B cell (primary cell): ENCODE measurements around the gene CLEC4M. TPM values are rescaled to one million over a fixed set of nuclear protein-coding genes. Genes with fewer than 3 reads are reported as not detected.

Source experiments
- ATAC-seq: fragments of 200-7000 bp; cut with Tn5 transposase; one replicate; pipeline ENCODE4 v1.10.0; 2021; ENCODE audit warnings: low read depth, mild to moderate bottlenecking, moderate number of reproducible peaks, moderate library complexity
- CTCF ChIA-PET: fragments of 350-600 bp; sonication (Branson Sonifier 250); formaldehyde crosslinking; loops from one replicate; lab custom pipeline; 2021; ENCODE audit warnings: antibody characterized with exemption, inconsistent platforms; lab: Charles Lee
- POLR2A ChIA-PET: fragments of 350-600 bp; sonication (Branson Sonifier 250); formaldehyde crosslinking; loops from one replicate; lab custom pipeline; 2021; ENCODE audit warnings: antibody characterized with exemption; lab: Charles Lee
- DNase-seq: peaks from one replicate; pipeline ENCODE4 v3.0.0; 2013
- H2AFZ ChIP-seq: 2 replicates; pipeline ENCODE4 v1.6.1; 2012; ENCODE audit warnings: mild to moderate bottlenecking, low read depth, low read length; ENCODE audit not compliant: insufficient read depth, poor library complexity, severe bottlenecking
- H3K27ac ChIP-seq, 2 donors: 1 replicate in 1 of 2; 2 replicates in 1 of 2; pipeline ENCODE4 v1.5.1; 2012 to 2013; ENCODE audit warnings: low read length in 2 of 2, mild to moderate bottlenecking in 2 of 2, moderate library complexity in 1 of 2
- H3K27me3 ChIP-seq, 4 experiments: fragments of 200-600 bp in 1 of 4; sonication (generic) in 1 of 4; replicated peaks in 1 of 4; 1 replicate in 2 of 4; 2 replicates in 2 of 4; pipeline versions ENCODE4 v1.6.1 to v1.7.0; 2013 to 2016; ENCODE audit warnings: low read length in 3 of 4, mild to moderate bottlenecking in 2 of 4, mixed read lengths in 1 of 4, moderate library complexity in 1 of 4; ENCODE audit not compliant: insufficient read depth in 4 of 4, control insufficient read depth in 3 of 4; ENCODE audit errors: control extremely low read depth in 1 of 4
- H3K36me3 ChIP-seq, 2 experiments: replicated peaks in 1 of 2; 1 replicate in 1 of 2; 2 replicates in 1 of 2; pipeline versions ENCODE4 v1.6.1 to v1.7.1; 2013; ENCODE audit warnings: low read length in 1 of 2; ENCODE audit not compliant: insufficient read depth in 2 of 2, control insufficient read depth in 1 of 2; ENCODE audit errors: control extremely low read depth in 1 of 2, extremely low read depth in 1 of 2
- H3K4me1 ChIP-seq, 2 donors: fragments of 200-600 bp in 1 of 2; sonication (generic) in 1 of 2; 1 replicate in 1 of 2; 2 replicates in 1 of 2; pipeline versions ENCODE4 v1.5.1 to v1.6.1; 2013 to 2017; ENCODE audit warnings: low read length in 2 of 2; ENCODE audit not compliant: control insufficient read depth in 2 of 2, insufficient read depth in 2 of 2
- H3K4me2 ChIP-seq: replicated peaks from 2 replicates; pipeline ENCODE3; 2012; ENCODE audit warnings: mild to moderate bottlenecking, low read depth, low read length; ENCODE audit not compliant: poor library complexity, severe bottlenecking
- H3K4me3 ChIP-seq, 5 experiments: fragments of 200-600 bp in 1 of 5; sonication (generic) in 1 of 5; 1 replicate in 3 of 5; 2 replicates in 2 of 5; pipeline versions ENCODE4 v1.5.1 to v1.7.0; 2011 to 2016; ENCODE audit warnings: low read length in 4 of 5, mild to moderate bottlenecking in 4 of 5, low read depth in 2 of 5, control low read depth in 1 of 5, moderate library complexity in 1 of 5; ENCODE audit not compliant: insufficient read depth in 1 of 5; ENCODE audit errors: control extremely low read depth in 1 of 5, extremely low read depth in 1 of 5
- H3K79me2 ChIP-seq: fragments of 200-600 bp; sonication (generic); one replicate; pipeline ENCODE4 v1.6.0; 2016; ENCODE audit warnings: low read length; ENCODE audit not compliant: control insufficient read depth, insufficient read depth
- H3K9ac ChIP-seq: fragments of 200-600 bp; sonication (generic); 2 replicates; pipeline ENCODE4 v1.6.1; 2017; ENCODE audit warnings: mild to moderate bottlenecking, low read length, moderate library complexity
- H3K9me3 ChIP-seq, 3 donors: one replicate each; pipeline versions ENCODE4 v1.6.1 to v1.7.1; 2013; ENCODE audit warnings: low read length in 2 of 3; ENCODE audit not compliant: control insufficient read depth in 2 of 3, insufficient read depth in 1 of 3; ENCODE audit errors: control extremely low read depth in 1 of 3
- H4K20me1 ChIP-seq: 2 replicates; pipeline ENCODE4 v1.6.0; 2012; ENCODE audit warnings: mild to moderate bottlenecking, low read length; ENCODE audit not compliant: insufficient read depth, control insufficient read depth, poor library complexity, severe bottlenecking
- H3K27ac Mint-ChIP-seq: one replicate; pipeline ENCODE4 v1.8.0; 2021; ENCODE audit warnings: mixed read lengths
- H3K27me3 Mint-ChIP-seq: one replicate; pipeline ENCODE4 v1.8.0; 2021; ENCODE audit warnings: mixed read lengths
- H3K4me1 Mint-ChIP-seq: one replicate; pipeline ENCODE4 v1.8.0; 2021; ENCODE audit warnings: mixed read lengths
- H3K4me3 Mint-ChIP-seq: one replicate; pipeline ENCODE4 v1.8.0; 2021; ENCODE audit warnings: mixed read lengths
- H3K9me3 Mint-ChIP-seq: one replicate; pipeline ENCODE4 v1.8.0; 2022; ENCODE audit warnings: mixed read lengths; ENCODE audit not compliant: insufficient read depth
- EZH2 ChIP-seq: IDR thresholded peaks from 2 replicates; pipeline ENCODE4 v1.6.1; 2012; ENCODE audit warnings: borderline replicate concordance, low read depth, mild to moderate bottlenecking, moderate library complexity, low read length; ENCODE audit not compliant: insufficient read depth, poor library complexity, severe bottlenecking
- WGBS: methylation state at CpG from one replicate; pipeline ENCODE4 v1.1.5; 2013; ENCODE audit warnings: missing lambda C conversion rate; ENCODE audit not compliant: insufficient coverage; 5-methylcytosine and 5-hydroxymethylcytosine counted together
- intact Hi-C: fragments of 100-400 bp; cut with micrococcal nuclease; formaldehyde crosslinking; loops from one replicate; pipeline ENCODE4 v1.10.0; 2022
- polyA plus RNA-seq: library from polyadenylated mRNA; depleted of rRNA; stranded (reverse); fragments of >200 nt; gene quantifications from 2 replicates; pipeline ENCODE4 v1.2.3, GENCODE V29; 2012
- total RNA-seq, 2 donors: library from RNA; stranded (reverse); fragments of 120-200 nt in 1 of 2; gene quantifications; 1 replicate in 1 of 2; 2 replicates in 1 of 2; pipeline versions ENCODE4 v1.2.3 to v1.2.4, GENCODE V29; 2013 to 2022
- TF ChIP-seq, protein P1 (sequence below): fragments of 200-600 bp; IDR thresholded peaks from one replicate; pipeline ENCODE4 v1.8.0; 2022; ENCODE audit warnings: antibody characterized with exemption, mild to moderate bottlenecking

The CLEC4M gene
- total and polyA plus RNA-seq, 2 donors (not counting 1 experiment from before 2014, with no cell fraction given): 0.10 to 0.52 TPM

DNA sequence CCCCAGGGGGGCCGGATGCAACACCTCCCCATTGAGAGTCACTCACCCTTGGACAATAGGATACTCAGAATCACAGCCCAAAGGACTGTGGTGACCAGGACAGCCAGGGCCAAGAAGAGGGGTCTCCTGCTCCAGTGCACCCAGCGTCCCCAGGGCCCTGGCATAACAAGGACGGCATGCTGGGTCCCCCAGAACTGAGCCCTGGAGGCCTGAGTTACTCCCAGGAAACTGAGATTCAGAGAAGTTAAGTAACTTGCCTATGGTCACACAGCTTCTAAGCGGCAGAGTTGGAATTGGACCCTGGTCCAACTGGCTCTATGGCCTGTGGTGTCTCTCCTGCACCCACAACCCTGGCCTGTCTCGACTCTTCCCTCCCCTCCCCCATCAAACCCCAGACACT is 31.4 kb upstream of the CLEC4M start:
- peaks cover 0 to 24% (median 0%) of the 10 kb centered on the region in 3 donors for H3K9me3 ChIP-seq
- H3K4me2 ChIP-seq: no peak overlapping the region
- no peaks in the 10 kb centered on the region for H3K79me2 ChIP-seq
- TF ChIP-seq, protein P1, sequence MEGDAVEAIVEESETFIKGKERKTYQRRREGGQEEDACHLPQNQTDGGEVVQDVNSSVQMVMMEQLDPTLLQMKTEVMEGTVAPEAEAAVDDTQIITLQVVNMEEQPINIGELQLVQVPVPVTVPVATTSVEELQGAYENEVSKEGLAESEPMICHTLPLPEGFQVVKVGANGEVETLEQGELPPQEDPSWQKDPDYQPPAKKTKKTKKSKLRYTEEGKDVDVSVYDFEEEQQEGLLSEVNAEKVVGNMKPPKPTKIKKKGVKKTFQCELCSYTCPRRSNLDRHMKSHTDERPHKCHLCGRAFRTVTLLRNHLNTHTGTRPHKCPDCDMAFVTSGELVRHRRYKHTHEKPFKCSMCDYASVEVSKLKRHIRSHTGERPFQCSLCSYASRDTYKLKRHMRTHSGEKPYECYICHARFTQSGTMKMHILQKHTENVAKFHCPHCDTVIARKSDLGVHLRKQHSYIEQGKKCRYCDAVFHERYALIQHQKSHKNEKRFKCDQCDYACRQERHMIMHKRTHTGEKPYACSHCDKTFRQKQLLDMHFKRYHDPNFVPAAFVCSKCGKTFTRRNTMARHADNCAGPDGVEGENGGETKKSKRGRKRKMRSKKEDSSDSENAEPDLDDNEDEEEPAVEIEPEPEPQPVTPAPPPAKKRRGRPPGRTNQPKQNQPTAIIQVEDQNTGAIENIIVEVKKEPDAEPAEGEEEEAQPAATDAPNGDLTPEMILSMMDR: no peak
- TF ChIP-seq EZH2: no peak
- POLR2A ChIA-PET: no interaction called here
- Mint-ChIP-seq H3K4me3 (peak overlapping the region; percentile 34), H3K9me3 (no peaks in the 10 kb centered on the region), H3K4me1 (peaks cover 34% of the 10 kb centered on the region), H3K27me3 (peaks cover 27% of the 10 kb centered on the region), H3K27ac (peak overlapping the region; percentile 37)
- no peak for ATAC-seq
- H3K36me3 ChIP-seq: no peaks in the 10 kb centered on the region
- intact Hi-C loops: no loop called here
- H2AFZ ChIP-seq: no peak overlapping the region
- no peak overlapping the region for H3K4me3 ChIP-seq
- no peak overlapping the region for H3K27ac ChIP-seq
- peaks cover 27 to 40% of the 10 kb centered on the region in 2 donors for H3K4me1 ChIP-seq
- WGBS: 90% methylated on average over 4 of the region's 5 CpGs
- H3K9ac ChIP-seq: no peak overlapping the region
- no peaks in the 10 kb centered on the region for H4K20me1 ChIP-seq
- CTCF ChIA-PET: interaction anchor here (1.1 kb wide), 1 partner anchor 72 kb away, joined by 3 read pairs; no protein-coding TSS in a partner anchor
- no peak for DNase-seq
- peaks cover 0 to 40% (median 19%) of the 10 kb centered on the region in 4 experiments for H3K27me3 ChIP-seq

DNA sequence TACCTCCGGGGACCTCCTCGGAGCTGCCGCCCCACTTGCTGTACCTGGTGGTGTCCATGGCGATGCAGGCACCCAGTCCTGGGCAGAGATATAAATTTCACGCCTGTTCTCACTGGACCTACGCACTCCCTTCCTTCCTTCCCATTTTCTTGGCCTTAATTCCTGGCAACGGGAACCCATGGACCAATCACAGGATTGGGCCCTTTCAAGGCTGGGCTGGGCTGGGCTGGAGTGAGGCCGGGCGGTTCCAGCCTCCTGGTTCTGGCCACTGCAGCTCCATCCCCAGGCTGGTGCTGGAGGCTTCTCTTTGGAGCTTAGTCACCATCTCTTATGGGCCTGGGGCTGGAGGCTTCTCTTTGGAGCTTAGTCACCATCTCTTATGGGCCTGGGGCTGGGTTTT is 31.0 kb upstream of the CLEC4M start, which contains the start of gene CLEC4G:
Gene CLEC4G, minus strand, starts transcription at position 66 of the 400 bp plus-strand sequence. Its CDS starts 8 bp downstream, at position 58.
- POLR2A ChIA-PET: interaction anchor here (0.6 kb wide), 1 partner anchor 461 kb away, joined by 3 read pairs; no protein-coding TSS in a partner anchor

More for the DNA sequence above, 31.0 kb upstream of the CLEC4M start, which contains the start of gene CLEC4G:
- Histone ChIP-seq H3K36me3 (no peaks in the 10 kb centered on the region), H4K20me1 (no peaks in the 10 kb centered on the region), H3K9ac (peak within 1 kb of the TSS; percentile 53), H2AFZ (peak within 1 kb of the TSS; percentile 33), H3K4me3 (no peak within 1 kb of the TSS), H3K4me1 (peaks cover 27 to 40% of the 10 kb centered on the region in 2 donors), H3K27ac (no peak within 1 kb of the TSS), H3K4me2 (peak within 1 kb of the TSS; percentile 77), H3K79me2 (no peaks in the 10 kb centered on the region), H3K9me3 (peaks cover 0 to 22% (median 0%) of the 10 kb centered on the region in 3 donors), H3K27me3 (peaks cover 0 to 40% (median 18%) of the 10 kb centered on the region in 4 experiments)
- WGBS: 92% methylated on average over 9 of the region's 9 CpGs
- no peak for DNase-seq
- CTCF ChIA-PET: interaction anchor here (1.1 kb wide), 1 partner anchor 72 kb away, joined by 3 read pairs; no protein-coding TSS in a partner anchor
- ATAC-seq: no peak
- Mint-ChIP-seq H3K9me3 (no peaks in the 10 kb centered on the region), H3K4me1 (peaks cover 34% of the 10 kb centered on the region), H3K27me3 (peaks cover 27% of the 10 kb centered on the region), H3K27ac (peak within 1 kb of the TSS; percentile 37), H3K4me3 (peak within 1 kb of the TSS; percentile 34)
- intact Hi-C loops: no loop called here
- TF ChIP-seq EZH2: no peak
- TF ChIP-seq, protein P1: no peak
